HTERT RPE-1 (cell line): ENCODE measurements around the gene DLEC1.

Source experiments
- in situ Hi-C: fragments of 300-500 bp; cut with MboI; formaldehyde crosslinking; loops from 4 replicates; pipeline ENCODE4 v1.14.3; 2020; ENCODE audit warnings: low sequenced_read_pairs

The DLEC1 gene

DNA sequence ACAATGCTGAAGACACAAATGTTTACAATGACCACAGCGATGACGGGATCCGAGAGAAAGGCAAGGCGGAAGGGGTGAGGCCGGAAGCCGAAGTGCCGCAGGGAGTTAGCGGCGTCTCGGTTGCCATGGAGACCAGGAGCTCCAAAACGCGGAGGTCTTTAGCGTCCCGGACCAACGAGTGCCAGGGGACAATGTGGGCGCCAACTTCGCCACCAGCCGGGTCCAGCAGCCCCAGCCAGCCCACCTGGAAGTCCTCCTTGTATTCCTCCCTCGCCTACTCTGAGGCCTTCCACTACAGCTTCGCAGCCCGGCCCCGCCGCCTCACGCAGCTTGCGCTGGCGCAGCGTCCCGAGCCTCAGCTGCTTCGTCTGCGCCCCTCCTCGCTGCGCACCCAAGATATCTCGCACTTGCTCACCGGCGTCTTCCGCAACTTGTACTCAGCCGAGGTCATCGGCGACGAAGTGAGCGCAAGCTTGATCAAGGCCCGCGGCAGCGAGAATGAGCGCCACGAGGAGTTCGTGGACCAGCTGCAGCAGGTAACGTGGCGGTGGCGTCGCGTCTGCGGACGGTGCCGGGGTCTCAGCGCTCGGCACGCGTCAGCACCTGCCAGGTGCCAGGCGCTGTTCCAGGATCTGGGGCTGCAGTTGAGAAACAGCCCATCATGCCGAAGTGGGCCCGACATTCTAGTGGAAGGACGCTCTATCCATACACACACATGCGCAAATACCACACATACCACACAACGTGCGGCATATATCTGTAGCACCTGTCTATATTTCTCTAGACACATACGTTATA is at the start of gene DLEC1:
Gene DLEC1 (plus strand): TSS at position 108 of the 798 bp plus-strand sequence. CDS start 18 bp downstream, at position 126.
- in situ Hi-C loops = no loop called here

DNA sequence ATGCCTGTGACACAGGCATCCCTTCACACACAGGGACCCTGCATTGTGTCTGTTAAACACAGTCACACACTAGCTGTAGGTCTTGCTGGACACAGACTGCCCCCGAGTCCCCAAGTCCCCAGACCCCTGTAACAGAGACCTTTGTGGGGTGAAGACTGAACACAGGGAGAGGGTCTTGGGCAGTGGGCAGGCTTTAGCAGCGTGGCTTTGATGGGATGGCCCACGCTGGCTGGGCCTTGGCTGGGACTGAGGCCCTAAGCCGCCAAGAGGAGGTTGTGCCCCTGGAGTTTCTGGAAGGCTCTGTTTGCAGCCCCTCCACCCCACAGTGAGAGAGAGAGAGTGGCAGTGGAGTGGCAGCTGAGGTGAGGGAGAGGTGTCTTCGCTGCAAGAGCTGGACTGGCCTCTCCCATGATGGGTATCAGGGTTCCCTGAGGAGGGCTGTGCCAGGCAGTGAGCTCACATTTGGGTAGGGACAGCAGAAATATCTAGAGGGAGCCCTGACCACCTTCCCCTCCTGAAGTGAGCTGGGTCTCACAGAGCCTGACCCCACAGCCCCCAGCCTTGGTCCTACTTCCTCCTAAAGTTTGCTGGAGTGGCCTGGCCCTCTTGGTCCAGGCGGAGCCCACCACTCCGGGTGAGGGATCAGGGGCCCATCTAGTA is 49.1 kb upstream of the DLEC1 start:
- in situ Hi-C loops = no loop called here

DNA sequence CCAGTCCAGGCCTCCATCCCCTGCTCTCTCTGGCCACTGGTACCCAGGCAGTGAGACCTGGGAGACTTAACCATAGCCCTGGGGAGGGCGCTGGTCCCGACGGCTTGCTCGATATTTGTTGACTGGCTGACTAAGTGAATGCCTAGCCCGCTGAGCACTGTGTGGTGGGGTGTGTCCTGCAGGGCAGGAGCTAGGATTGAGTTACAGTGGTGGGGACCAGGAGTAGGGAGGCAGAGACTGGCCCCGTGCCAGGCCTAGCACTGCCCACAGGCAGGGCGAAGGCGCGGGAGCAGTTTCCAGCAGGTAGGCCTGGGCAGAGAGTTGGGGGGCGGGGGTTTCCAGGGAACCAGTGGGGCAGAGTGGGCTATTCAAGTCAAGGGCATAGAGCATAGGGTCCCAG is 48.5 kb upstream of the DLEC1 start, which contains the start of gene VILL:
Gene VILL (plus strand): TSS at position 260 of the 400 bp plus-strand sequence. CDS start 2,887 bp downstream, outside the sequence.
- in situ Hi-C loops = no loop called here

DNA sequence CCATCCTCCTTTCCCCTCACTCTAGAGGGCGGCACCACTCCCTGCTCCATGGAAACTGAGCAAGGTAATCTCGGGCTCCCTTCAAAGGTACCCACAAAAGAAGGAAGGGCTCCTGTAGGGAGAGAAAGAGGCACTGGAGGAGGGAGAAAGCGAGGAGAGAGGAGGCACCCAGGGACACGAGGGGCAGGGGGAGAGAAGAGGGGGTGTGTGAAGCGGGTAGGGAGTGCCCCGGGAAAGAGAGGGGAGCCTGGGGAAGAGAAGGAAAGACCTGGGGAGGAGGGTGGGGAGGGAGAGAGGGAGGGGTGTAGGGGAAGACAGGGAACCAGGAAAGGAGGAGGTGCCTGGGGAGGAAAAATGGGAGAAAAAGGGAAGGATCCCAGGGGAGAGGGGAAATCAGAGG is 47.9 kb upstream of the DLEC1 start:
- in situ Hi-C loops = no loop called here

DNA sequence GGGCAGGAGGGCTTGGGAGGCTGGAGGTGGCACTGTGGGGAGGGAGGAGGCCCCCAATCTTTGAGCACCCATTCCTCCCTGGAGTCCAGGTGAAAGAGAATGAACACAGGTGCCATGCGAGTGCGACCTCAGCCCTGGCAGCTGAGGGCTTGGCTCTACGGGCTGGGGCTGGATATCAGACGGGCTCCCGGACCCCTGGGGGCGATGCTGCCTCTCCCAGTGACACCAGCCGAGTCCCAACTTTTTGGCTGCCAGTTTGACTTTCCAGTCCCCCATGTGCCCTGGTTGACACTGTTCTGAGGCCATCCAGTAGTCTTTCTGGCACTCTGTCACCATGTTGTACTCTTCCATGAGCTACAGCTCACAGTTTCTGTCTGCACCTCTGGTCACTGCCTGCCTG is 47.2 kb upstream of the DLEC1 start:
- in situ Hi-C loops = no loop called here

GRCh38 chr3:37992271-37993066 is 46.5 kb upstream of the DLEC1 start:
- in situ Hi-C loops = no loop called here

DNA sequence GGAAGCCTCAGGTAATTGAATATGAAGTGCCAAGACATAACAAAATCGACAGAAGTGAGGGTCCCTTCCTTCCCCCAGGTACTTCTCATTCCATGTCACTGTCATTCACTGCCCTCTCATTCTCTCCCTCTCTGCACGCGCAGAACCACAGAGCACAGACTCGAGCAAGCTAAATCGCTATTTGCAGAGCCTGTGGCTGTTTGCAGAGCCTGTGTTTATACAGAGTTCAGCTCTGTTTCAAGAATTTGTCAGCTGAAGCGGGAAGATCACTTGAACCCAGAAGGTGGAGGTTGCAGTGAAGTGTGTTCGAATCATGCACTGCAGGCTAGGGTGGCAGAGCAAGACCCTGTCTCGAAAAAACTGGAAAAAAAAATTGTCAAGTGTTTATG is 45.9 kb upstream of the DLEC1 start:
- in situ Hi-C loops = no loop called here

- in situ Hi-C loops = no loop called here
Measured at GRCh38 chr3:37993460-37993819, 45.6 kb upstream of the DLEC1 start.

DNA sequence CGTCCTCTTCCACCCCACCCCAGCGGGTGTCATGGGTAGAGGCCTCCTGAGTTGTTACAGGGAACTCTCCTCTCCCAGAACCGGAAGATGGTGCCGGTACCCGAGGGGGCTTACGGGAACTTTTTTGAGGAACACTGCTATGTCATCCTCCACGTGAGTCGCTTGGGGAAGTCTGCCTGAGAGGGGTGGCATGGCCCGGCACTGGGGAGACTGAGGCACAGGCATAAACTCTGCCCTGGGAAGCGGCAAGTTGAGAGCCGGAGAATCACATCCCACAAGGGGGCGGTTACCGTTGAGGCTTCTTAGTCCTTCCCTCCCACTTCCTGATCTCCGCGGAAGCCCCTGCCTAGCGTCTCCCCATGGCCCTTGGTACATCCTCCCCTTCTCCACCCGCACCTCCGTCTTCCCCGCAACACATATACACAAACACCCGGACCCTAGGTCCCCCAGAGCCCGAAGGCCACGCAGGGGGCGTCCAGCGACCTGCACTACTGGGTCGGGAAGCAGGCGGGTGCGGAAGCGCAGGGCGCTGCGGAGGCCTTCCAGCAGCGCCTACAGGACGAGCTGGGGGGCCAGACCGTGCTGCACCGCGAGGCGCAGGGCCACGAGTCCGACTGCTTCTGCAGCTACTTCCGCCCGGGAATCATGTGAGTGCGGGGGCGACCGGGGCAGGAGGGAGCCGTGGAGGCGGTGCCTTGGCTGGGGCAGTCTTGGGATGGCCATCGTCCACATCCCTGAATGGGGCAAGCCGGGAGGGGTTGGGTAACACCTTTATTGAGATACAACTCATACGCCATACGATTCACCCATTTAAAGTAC is 45.0 kb upstream of the DLEC1 start:
- in situ Hi-C loops = no loop called here

DNA sequence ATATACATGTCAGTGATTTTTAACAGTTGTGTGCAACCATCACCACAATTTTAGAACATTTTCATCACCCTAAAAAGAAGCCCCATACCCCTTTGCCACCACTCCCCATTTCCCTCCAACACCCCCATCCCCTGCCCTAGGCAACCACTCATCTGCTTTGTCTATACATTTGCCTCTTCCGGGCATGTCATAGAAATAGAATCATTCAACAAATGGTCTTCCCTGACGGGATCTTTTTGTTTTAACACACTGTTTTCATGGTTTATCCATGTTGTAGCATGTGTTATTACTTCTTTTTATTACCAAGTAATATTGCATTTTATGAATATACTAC is 44.4 kb upstream of the DLEC1 start:
- in situ Hi-C loops = no loop called here

DNA sequence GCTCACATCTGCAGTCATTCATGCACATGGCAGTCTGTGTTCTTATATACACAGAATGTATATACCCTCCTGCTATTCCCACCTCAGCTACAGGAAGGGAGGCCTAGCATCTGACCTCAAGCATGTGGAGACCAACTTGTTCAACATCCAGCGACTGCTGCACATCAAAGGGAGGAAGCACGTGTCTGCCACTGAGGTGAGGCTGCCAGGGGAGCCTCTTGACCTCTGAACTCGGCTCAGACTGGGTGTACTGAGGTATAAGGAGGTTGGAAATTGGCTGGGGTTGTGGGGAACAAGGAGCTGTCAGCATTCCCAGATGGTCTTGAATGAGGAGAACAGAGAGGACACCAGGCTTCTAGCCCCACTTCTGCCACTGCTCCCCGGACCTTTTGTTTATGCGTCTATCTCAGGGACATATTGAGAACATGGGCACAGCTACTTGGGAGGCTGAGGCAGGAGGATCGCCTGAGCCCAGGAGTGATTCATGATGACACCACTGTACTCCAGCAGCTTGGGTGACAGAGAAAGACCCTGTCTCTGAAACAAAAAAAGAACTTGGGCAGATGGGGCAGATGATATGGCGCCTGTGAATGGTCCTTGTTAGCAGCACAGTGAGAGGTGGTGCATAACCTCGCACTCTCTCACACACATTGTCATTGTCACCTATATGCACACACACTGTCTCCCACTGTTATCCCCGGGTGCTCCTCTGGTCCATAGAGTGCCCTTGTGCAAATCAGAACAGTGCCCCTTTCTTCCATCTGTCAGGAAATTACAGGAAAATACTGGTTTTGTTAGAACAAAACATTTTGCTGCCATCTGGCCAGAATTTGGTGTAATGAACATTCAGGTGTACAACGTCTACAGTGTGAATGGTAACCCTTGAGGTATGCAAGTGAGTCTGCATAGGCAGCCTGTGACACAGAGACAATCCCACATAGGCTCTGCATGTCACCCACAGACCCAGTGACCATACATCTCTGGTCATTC is 43.1 kb upstream of the DLEC1 start:
- in situ Hi-C loops = no loop called here

DNA sequence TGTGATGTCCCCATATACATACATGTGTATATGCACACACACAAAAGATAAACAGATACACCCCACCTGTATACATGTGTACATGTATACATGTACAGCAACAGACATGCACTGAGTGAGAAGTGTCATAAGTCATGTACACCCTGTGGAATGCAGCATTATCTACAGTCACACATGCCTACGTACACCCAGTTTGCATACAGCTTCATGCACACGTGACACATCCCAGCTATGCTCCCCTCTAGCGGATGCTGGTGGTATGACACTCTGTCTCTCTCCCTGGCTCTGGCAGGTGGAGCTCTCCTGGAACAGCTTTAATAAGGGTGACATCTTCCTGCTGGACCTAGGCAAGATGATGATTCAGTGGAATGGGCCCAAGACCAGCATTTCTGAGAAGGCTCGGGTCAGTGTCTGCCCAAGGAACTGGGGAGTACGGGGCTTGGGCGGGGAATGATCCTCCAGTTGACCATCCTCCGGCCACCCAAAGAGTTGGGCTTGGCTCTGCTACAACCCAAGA is 42.2 kb upstream of the DLEC1 start:
- in situ Hi-C loops = no loop called here

- in situ Hi-C loops = no loop called here
Measured at GRCh38 chr3:37997342-37997741, 41.7 kb upstream of the DLEC1 start.

GRCh38 chr3:37997791-37998370 is 41.1 kb upstream of the DLEC1 start:
- in situ Hi-C loops = no loop called here

DNA sequence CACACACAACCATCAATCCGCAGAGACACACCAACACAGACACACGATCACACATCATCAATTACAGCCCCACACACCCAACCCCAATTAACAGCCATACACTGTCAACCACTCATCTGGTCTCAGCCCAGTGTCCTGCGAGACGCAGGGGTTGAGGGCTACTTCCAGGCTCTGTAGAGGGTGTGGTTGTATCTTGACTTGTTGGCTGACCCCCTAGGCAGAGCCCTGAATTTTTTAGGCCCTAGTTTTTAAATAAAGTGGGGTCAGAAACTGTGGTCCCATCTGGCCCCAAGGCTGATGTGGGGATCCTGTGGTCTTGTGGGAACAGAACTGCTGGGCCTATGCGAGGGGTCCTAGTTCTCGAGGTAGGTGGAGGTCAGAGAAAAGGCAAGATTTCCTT is 39.2 kb upstream of the DLEC1 start:
- in situ Hi-C loops = no loop called here

DNA sequence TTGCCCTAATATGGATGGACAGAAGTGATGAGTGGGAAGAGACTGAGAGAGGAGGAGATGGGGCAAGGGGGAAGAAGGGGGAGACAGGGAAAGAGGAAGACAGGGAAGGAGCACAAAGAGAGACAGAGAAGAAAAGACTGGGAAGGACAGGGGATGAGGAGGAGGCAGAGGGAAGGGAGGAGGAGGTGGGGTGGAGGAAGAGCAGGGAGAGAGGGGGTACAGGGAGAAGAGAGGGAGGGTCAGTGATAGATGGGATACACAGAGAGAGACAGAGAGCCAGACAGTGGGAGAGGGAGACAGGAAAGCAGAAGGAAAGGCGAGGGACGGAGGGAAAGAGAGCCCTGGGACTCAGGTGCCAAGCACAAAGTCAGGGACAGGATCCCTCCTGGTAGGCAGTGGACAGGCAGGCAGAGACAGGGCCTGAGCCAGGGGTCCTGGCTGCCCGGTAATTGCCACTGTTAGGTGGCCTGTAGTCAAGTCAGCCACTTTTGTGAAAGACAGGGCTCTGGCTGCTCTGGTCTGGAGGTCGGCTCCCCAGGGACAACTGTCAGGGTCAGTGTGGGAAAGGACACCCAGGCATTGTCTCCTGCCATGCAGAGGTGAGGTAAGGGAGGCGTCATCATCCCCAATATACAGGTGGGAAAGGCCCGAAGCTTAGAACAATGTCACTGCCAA is 38.6 kb upstream of the DLEC1 start:
- in situ Hi-C loops = no loop called here

DNA sequence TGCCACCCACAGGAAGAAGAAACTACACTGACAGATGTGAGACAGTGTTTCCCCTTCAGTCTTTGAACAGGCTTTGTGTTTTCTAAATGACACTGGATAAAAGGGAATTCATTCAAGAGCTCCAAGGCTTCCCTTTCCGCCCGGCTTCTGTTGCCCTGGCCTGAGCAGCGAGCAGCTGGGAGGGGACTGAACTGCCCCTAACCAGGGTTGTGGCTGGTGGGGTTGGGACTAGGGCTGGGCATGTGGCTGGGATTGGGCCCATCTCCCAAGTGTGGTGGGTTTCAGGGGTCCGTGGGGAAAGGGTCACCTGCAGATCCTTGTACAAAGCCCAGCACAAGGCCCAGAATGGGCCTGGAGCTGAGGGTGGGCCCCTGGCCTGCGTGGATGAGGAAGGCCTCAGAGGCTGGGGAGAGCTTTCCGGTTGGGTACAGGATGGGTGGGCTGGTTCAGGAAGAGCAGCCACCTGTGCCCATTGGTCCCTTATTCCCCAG is 38.0 kb upstream of the DLEC1 start:
- in situ Hi-C loops = no loop called here

DNA sequence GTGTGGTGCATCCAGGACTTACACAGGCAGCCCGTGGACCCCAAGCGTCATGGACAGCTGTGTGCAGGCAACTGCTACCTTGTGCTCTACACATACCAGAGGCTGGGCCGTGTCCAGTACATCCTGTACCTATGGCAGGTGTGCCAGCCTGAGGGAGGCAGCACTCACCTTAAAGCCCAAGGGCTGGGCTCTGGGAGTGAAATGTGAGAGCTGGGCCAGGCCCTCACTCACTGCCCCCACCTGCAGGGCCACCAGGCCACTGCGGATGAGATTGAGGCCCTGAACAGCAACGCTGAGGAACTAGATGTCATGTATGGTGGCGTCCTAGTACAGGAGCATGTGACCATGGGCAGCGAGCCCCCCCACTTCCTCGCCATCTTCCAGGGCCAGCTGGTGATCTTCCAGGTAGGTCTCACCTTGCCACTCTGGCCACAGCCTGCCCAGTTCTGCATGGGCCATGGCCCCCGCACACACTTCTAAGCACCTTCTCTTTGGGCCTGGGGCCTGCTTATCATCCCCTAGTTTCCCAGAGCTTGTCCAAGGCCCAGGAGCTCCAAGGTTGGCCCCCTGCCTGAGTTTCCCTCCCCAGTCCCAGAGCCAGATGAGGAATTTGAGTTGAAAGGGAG is 37.4 kb upstream of the DLEC1 start:
- in situ Hi-C loops = no loop called here
